ENCODE measurements around the gene FOXRED2. TPM values are rescaled to one million over a fixed set of nuclear protein-coding genes. Genes with fewer than 3 reads are reported as not detected.
"Not testable (repeated sequence)": the region's sequence is repeated elsewhere in the genome, so short reads cannot be mapped to it uniquely, and the experiment has no call there.

The FOXRED2 gene
- total RNA-seq, 1 experiment from 2014 or later: 19.9 TPM

DNA sequence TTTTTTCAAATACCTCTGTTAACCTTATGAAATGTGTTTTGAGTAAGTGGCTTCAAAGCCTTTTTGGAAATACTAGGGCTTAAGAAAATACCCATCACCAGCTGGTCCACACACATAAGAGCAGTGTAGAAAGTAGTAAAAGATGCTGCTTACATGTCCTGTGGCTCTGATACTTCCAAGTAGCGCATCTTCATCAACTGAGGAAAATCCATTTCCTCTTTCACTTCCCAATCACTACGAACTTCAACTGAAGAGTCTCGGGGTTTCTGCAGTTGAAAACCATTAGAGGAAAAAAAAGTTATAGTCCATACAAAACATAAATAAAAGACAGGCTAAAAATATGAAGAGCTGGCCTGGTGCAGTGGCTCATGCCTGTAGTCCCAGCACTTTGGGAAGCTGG, 13.6 kb upstream of the FOXRED2 start (continued):
- TF ChIP-seq POLR2A (IDR thresholded peaks at IDR 0.05; ENCODE audit: borderline replicate concordance, extremely low read depth, insufficient read depth, insufficient read length): no peak
- TF ChIP-seq, protein P1, sequence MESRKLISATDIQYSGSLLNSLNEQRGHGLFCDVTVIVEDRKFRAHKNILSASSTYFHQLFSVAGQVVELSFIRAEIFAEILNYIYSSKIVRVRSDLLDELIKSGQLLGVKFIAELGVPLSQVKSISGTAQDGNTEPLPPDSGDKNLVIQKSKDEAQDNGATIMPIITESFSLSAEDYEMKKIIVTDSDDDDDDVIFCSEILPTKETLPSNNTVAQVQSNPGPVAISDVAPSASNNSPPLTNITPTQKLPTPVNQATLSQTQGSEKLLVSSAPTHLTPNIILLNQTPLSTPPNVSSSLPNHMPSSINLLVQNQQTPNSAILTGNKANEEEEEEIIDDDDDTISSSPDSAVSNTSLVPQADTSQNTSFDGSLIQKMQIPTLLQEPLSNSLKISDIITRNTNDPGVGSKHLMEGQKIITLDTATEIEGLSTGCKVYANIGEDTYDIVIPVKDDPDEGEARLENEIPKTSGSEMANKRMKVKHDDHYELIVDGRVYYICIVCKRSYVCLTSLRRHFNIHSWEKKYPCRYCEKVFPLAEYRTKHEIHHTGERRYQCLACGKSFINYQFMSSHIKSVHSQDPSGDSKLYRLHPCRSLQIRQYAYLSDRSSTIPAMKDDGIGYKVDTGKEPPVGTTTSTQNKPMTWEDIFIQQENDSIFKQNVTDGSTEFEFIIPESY (IDR thresholded peaks at IDR 0.05; ENCODE audit: extremely low read depth, insufficient replicate concordance, low read length): no peak
- TF ChIP-seq, protein P2, sequence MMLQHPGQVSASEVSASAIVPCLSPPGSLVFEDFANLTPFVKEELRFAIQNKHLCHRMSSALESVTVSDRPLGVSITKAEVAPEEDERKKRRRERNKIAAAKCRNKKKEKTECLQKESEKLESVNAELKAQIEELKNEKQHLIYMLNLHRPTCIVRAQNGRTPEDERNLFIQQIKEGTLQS (IDR thresholded peaks at IDR 0.05): no peak

DNA sequence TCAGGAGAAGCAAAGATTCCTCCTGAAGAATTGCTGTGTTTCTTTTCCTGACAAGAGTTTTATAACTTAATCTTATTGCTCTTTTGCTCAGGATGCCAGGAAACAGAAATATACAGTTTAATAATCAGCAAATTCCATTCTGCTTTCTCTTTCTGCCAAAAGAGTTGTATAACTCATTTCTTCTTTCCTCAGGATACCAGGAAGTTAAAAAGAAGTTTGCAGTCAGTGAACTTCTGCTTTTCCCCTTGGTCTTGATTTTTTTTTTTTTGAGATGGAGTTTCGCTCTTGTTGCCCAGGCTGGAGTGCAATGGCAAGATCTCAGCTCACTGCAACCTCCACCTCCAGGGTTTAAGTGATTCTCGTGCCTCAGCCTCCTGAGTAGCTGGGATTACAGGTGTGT, 13.1 kb upstream of the FOXRED2 start:
- H3K9me3 ChIP-seq (ENCODE audit: control insufficient read depth in 1 of 2, insufficient read depth in 1 of 2, low read depth in 1 of 2, low read length in 2 of 2); H4K20me1 ChIP-seq (ENCODE audit: insufficient read depth); H3K27me3 ChIP-seq (ENCODE audit: insufficient read depth, low read length); H3K4me1 ChIP-seq (ENCODE audit: control insufficient read depth in 1 of 2, insufficient read depth in 2 of 2, low read length in 2 of 2); ATAC-seq; H3K9me2 ChIP-seq (ENCODE audit: insufficient read depth); DNase-seq (ENCODE audit: low read depth, low spot score); H3K27ac ChIP-seq (ENCODE audit: low read depth, low read length); POLR2A ChIA-PET; H2AFZ ChIP-seq (ENCODE audit: low read depth, low read length, poor library complexity, severe bottlenecking); H3K4me2 ChIP-seq (ENCODE audit: low read length); H3K4me3 ChIP-seq (replicated peaks in 1 of 2; ENCODE audit: low read depth in 1 of 2, low read length in 2 of 2); CTCF ChIA-PET; RAD21 ChIA-PET (ENCODE audit: low non-redundant PET in 1 of 2, low total read pairs in 2 of 2, uncharacterized antibody in 2 of 2, unreplicated experiment in 2 of 2); intact Hi-C loops (cut with micrococcal nuclease); H3K9ac ChIP-seq (ENCODE audit: low read length); BruUV-seq (replicated peaks): not testable (repeated sequence)
- Histone ChIP-seq H3K36me3 (ENCODE audit: control insufficient read depth in 1 of 2, insufficient read depth in 2 of 2, low read length in 2 of 2) (peaks cover 87 to 93% of the 10 kb centered on the region in 2 experiments), H3K79me2 (ENCODE audit: insufficient read depth, low read length) (peaks cover 78% of the 10 kb centered on the region)

DNA sequence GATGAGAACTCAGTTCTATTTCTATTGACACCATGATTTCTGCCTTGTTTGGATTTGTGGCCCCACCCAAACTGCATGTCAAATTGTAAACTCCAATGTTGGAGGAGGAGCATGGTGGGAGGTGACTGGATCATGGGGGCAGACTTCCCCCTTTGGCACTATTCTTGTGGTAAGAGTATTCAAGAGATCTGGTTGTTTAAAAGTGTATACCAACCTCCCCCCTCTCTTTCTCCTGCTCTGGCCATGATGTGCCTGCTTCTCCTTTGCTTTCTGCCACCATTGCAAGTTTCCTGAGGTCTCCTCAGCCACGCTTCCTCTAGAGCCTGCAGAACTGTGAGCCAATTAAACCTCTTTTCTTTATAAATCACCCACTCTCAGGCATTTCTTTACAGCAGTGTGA, 7.9 kb upstream of the FOXRED2 start:
- Histone ChIP-seq H3K9ac (ENCODE audit: low read length) (no peak overlapping the region), H3K4me3 (replicated peaks in 1 of 2; ENCODE audit: low read depth in 1 of 2, low read length in 2 of 2) (no peak overlapping the region), H4K20me1 (ENCODE audit: insufficient read depth) (0 out of 2 replicates have a peak, but pooled peaks cover 4% of the 10 kb centered on the region), H3K27me3 (ENCODE audit: insufficient read depth, low read length) (no peaks in the 10 kb centered on the region), H3K9me2 (ENCODE audit: insufficient read depth) (no peaks in the 10 kb centered on the region), H3K36me3 (ENCODE audit: control insufficient read depth in 1 of 2, insufficient read depth in 2 of 2, low read length in 2 of 2) (peaks cover 78 to 87% of the 10 kb centered on the region in 2 experiments), H3K79me2 (ENCODE audit: insufficient read depth, low read length) (peaks cover 51% of the 10 kb centered on the region; the same call in 1 of the 2 replicates), H2AFZ (ENCODE audit: low read depth, low read length, poor library complexity, severe bottlenecking) (no peak overlapping the region), H3K4me1 (ENCODE audit: control insufficient read depth in 1 of 2, insufficient read depth in 2 of 2, low read length in 2 of 2) (no peaks in the 10 kb centered on the region), H3K27ac (ENCODE audit: low read depth, low read length) (no peak overlapping the region), H3K9me3 (ENCODE audit: control insufficient read depth in 1 of 2, insufficient read depth in 1 of 2, low read depth in 1 of 2, low read length in 2 of 2) (no peaks in the 10 kb centered on the region), H3K4me2 (ENCODE audit: low read length) (no peak overlapping the region)
- TSS peak; percentile 5 for BruUV-seq (replicated peaks)
- DNase-seq (ENCODE audit: low read depth, low spot score) (no peak), ATAC-seq (no peak)
- intact Hi-C loops (cut with micrococcal nuclease): no loop called here
- ChIA-PET RAD21 (ENCODE audit: low non-redundant PET in 1 of 2, low total read pairs in 2 of 2, uncharacterized antibody in 2 of 2, unreplicated experiment in 2 of 2) (no interaction called here), POLR2A (no interaction called here), CTCF (no interaction called here)
- TF ChIP-seq ZFX (IDR thresholded peaks at IDR 0.05): no peak
- no peak for TF ChIP-seq EGR1 (IDR thresholded peaks at IDR 0.05; ENCODE audit: low read depth)
- no peak for TF ChIP-seq YY1 (IDR thresholded peaks at IDR 0.05; ENCODE audit: extremely low read depth, insufficient replicate concordance, low read depth, low read length)
- no peak for TF ChIP-seq SP1 (IDR thresholded peaks at IDR 0.05; ENCODE audit: low read depth)
- no peak for TF ChIP-seq CEBPB (IDR thresholded peaks at IDR 0.05; ENCODE audit: low read depth)
- no peak for TF ChIP-seq TCF7L2 (IDR thresholded peaks at IDR 0.05; ENCODE audit: borderline replicate concordance, extremely low read depth, insufficient read depth, insufficient read length)
- no peak for TF ChIP-seq POLR2A (IDR thresholded peaks at IDR 0.05; ENCODE audit: borderline replicate concordance, extremely low read depth, insufficient read depth, insufficient read length)
- no peak for TF ChIP-seq FOSL1 (IDR thresholded peaks at IDR 0.05; ENCODE audit: low read depth)
- TF ChIP-seq EZH2 (IDR thresholded peaks at IDR 0.05): no peak
- TF ChIP-seq ZNF274 (IDR thresholded peaks at IDR 0.05; ENCODE audit: low read depth, low read length): no peak
- TF ChIP-seq, protein P1 (IDR thresholded peaks at IDR 0.05; ENCODE audit: extremely low read depth, insufficient replicate concordance, low read length): no peak
- no peak for TF ChIP-seq ELF1 (IDR thresholded peaks at IDR 0.05; ENCODE audit: borderline replicate concordance, low read depth)
- no peak for TF ChIP-seq JUND (IDR thresholded peaks at IDR 0.05)
- no peak for TF ChIP-seq POLR2AphosphoS5 (IDR thresholded peaks at IDR 0.05; ENCODE audit: low read depth, low read length)
- TF ChIP-seq SRF (IDR thresholded peaks at IDR 0.05; ENCODE audit: low read depth): no peak
